Bronchial epithelial cell (primary cell): Measurements from ENCODE around the gene CBFA2T2. TPM values are rescaled to one million over a fixed set of nuclear protein-coding genes. Genes with fewer than 3 reads are reported as not detected.

ENCODE experiments used
- DNase-seq: peaks from one replicate; pipeline ENCODE4 v3.0.0-alpha.2; 2010; ENCODE audit warnings: low read depth
- FAIRE-seq: peaks from 2 replicates; lab custom pipeline; 2011; peaks lifted over from hg19 to GRCh38; lab: Jason Lieb, UNC
- H3K27me3 ChIP-seq: 2 replicates; pipeline ENCODE4 v1.5.1; 2011; ENCODE audit warnings: low read length; ENCODE audit not compliant: control insufficient read depth, insufficient read depth
- H3K36me3 ChIP-seq: 2 replicates; pipeline ENCODE4 v1.5.1; 2011; ENCODE audit warnings: low read length; ENCODE audit not compliant: control insufficient read depth, insufficient read depth
- H3K4me3 ChIP-seq: 2 replicates; pipeline ENCODE4 v1.5.1; 2011; ENCODE audit warnings: mild to moderate bottlenecking, low read depth, low read length, control low read depth
- CTCF ChIP-seq: IDR thresholded peaks from 2 replicates; pipeline ENCODE4 v1.5.1; 2011; ENCODE audit warnings: mild to moderate bottlenecking, moderate library complexity, low read length, control low read depth, inconsistent platforms; ENCODE audit not compliant: insufficient read depth, severe bottlenecking
- total RNA-seq: library from RNA; depleted of rRNA; stranded (reverse); fragments of >200 nt; gene quantifications from 2 replicates; pipeline ENCODE4 v1.2.1, GENCODE V29; 2014

CBFA2T2 gene
- total RNA-seq, 1 donor from 2014 or later, result 5.3 TPM

DNA sequence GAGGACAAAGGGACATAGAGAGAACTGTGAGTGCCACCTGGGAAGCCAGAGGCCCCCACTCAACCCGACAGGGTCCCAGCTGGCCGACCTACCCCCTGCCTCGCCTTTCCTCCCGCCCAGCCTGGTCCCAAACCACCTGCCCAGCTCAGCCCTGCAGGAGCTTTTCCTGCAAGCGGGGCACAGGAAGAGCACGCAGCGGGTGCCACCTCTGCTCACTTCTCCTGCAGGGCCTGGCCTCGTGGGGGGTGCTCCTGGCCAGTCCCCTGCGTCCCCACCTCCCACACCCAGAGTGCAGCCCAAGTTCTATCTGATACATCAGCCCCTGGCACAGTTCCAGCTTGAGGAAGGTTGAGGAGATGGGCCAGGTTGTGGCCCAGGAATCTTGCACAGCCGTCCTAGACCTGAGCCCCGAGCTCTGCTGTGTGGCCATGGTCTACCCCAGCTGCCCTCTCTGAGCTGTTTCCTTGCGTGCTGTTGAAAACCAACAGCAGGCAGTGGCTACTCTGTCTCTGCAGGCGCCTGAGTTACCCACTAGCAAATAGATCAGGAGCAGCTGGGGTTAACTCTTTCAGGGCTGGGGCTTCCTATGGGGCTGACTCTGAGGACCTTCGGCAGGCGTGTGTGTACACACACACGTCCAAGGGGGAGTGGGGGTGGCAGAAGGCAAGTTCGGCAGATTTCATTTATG is 182.7 kb downstream of the CBFA2T2 start:
- Histone ChIP-seq H3K27me3 (no peaks in the 10 kb centered on the region), H3K36me3 (no peaks in the 10 kb centered on the region), H3K4me3 (no peak overlapping the region)
- TF ChIP-seq CTCF, result no peak
- FAIRE-seq (no peak), DNase-seq (no peak)

DNA sequence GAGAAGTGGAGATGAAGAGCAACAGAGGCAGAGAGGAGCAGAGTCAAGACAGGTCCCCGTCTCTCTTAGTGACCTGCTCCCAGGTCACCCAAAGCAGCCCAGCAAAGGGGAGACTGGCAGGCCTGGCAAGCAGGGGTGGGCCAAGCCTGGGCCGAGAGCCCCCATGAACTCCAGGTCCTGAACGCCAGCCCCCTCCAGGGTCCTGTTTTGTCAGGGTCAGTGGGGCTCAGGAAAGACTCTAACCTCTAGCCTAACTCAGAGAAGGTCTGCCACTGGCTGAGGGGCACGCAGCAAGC is 183.2 kb downstream of the CBFA2T2 start:
- FAIRE-seq (no peak), DNase-seq (no peak)
- Histone ChIP-seq H3K27me3 (no peaks in the 10 kb centered on the region), H3K4me3 (no peak overlapping the region), H3K36me3 (no peaks in the 10 kb centered on the region)
- TF ChIP-seq CTCF, result no peak

GRCh38 chr20:33673410-33674293 is 183.8 kb downstream of the CBFA2T2 start:
- DNase-seq, result no peak
- Histone ChIP-seq H3K4me3 (peak overlapping the region; percentile 52), H3K36me3 (no peaks in the 10 kb centered on the region), H3K27me3 (no peaks in the 10 kb centered on the region)
- TF ChIP-seq CTCF, result no peak
- FAIRE-seq, result no peak

- H3K4me3 ChIP-seq, result peak within 1 kb of the TSS; percentile 52
- no peaks in the 10 kb centered on the region for H3K27me3 ChIP-seq
- DNase-seq (peak; percentile 34), FAIRE-seq (no peak)
- TF ChIP-seq CTCF, result no peak
- H3K36me3 ChIP-seq, result no peaks in the 10 kb centered on the region
Measured at GRCh38 chr20:33674294-33675135, 184.6 kb downstream of the CBFA2T2 start, which contains the start of gene NECAB3. Gene NECAB3, minus strand, starts transcription at chr20:33674428. Its CDS starts 76 bp downstream, at chr20:33674352.

DNA sequence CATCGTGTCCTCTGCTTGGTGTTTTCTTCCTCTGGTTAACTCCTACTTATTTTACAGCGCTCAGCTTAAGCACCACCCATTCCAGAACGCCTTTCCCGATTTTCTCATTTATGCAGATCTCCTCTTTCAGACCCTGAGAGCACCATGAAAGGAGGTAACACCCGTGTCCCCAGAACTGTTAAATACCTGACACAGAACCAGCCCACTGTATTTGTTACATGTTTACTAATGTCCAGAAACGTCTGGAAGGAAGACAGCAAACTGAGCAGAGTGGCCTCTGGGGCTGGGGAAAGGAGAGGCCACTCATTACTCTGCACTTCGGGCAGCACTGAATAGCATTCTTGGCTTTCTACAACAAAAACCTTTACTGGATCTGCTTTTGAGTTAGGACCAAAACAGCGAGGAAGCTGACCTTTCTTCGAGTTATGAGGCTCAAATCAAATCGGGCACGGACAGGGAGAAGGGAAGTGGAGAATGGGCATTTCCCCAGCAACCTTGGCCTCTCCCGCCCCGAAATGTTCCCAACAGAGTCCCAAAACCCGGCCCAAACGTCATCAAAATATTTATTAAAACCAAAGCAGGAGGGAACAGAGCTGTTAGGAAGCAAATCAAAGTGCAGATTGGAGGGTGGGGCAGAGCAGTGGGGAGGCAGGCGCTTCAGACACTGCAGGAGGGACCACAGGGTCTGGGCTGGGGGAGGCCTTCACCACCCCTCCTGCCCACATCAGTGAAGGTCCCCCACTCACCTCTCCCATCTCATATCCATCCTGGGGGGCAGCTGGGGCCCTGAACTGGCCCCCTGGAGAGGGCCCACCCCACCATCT is 185.5 kb downstream of the CBFA2T2 start:
- peak overlapping the region; percentile 52 for H3K4me3 ChIP-seq
- FAIRE-seq, result no peak
- no peaks in the 10 kb centered on the region for H3K27me3 ChIP-seq
- H3K36me3 ChIP-seq, result no peaks in the 10 kb centered on the region
- TF ChIP-seq CTCF, result no peak
- no peak for DNase-seq
